GM08714 (cell line): ENCODE results near the gene SLBP.

Experiments used
- H3K4me3 ChIP-seq: fragments of 200-500 bp; sonication (Bioruptor generic); 2 replicates; pipeline ENCODE4 v1.5.1; 2014; ENCODE audit warnings: mild to moderate bottlenecking, low read length, inconsistent platforms
- ZNF274 ChIP-seq: IDR thresholded peaks from 2 replicates; pipeline ENCODE4 v1.6.1; 2012; ENCODE audit warnings: mild to moderate bottlenecking, low read depth, low read length

Gene SLBP

DNA sequence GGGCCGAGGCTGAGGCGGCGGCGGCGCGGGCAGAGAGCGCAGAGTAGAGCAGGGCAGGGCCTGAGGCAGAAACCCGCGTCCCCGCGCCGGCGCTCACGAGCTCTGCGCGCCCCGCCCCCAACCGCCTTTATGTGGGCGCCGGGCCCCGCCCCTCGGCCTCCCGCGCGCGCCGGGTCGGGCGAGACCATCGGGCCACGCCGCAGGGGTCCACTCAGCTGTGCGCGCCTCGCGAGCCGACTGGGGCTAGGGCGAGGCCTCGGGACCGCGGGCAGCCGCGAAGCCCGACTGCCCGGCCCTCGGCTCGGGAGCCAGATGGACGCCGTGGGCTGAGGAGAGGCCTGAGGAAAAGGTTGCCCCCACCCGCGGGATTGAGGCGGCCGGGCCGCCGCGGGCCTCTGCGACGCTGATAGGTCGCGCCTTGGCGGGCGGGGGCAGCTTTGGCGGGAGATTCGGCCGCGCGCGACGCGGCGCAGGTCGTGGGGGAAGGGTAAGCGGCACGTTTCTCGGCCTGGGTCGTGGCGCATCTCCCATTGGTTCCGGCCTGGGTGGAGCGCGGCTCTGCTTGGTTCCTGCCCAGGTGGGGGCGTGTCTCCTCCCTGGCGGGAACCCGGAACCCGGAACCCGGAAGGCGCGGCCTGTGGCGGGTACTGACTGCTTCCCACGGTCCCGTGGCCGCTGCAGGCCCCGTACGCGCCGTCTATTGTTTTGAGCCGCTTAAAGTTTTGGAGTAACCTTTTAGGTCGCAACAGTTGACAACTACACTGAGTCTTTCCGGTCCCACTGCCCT lies at the start of gene SLBP:
SLBP (minus strand) TSS at position 104 of the 787 bp plus-strand sequence. CDS start 131 bp downstream, outside the sequence.
- no peak for TF ChIP-seq ZNF274
- peak within 1 kb of the TSS; percentile 78 for H3K4me3 ChIP-seq

- no peak overlapping the region for H3K4me3 ChIP-seq
- TF ChIP-seq ZNF274: no peak
Measured at GRCh38 chr4:1761130-1761689, 49.1 kb upstream of the SLBP start.

- no peak overlapping the region for H3K4me3 ChIP-seq
- TF ChIP-seq ZNF274: no peak
Measured at GRCh38 chr4:1760521-1761071, 48.5 kb upstream of the SLBP start.

DNA sequence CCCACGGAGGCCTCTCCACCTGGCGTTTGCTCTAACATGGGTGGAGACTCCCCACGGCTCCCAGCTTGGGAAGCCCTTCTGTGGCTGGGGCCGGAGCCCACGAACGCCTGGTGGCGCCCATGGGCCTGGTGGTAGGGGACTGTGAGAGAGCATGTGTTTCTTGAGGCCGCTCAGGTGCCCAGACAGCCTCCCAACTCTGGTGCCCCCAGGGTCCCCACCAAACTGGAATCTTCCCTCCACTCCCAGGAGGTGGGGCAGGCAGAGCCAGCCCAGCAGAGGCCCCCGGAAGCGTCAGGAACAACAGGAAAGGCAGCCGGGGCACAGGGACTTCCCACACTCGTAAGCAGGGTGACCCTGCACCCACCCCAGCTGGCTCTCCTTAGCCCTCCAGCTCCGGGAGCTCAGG lies 47.7 kb upstream of the SLBP start:
- H3K4me3 ChIP-seq: no peak overlapping the region
- no peak for TF ChIP-seq ZNF274

DNA sequence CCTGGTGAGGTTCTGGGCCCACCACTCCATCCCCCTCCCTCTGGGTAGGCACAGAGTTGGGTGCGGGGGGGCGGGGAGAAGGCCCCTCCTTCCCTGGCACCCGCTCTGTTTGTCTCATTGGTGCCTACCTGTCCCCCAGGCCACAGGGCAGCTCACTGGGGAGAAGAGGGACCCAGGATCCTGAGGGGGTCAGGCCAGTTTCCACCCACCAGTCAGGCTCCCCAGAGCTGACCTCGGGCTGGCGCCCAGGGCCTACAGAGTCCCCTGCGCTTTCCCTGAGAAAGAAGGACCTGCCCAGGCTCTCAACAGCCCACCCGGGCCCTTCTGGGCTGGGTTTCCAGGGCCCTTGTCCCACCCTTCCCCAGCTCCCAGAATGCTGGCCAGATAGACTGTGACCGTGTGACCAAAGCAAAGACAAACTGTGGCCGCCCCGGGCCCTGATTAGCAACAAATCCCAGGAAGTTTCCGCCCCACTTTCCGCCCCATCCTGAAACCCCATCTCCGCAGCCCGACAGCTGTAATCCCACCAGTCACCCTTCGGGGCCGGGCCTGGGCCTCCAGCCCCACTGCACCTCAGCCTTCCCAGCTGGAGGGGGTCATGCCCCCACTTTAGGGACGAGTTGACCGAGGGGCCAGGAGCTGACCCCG lies 47.2 kb upstream of the SLBP start:
- no peak overlapping the region for H3K4me3 ChIP-seq
- TF ChIP-seq ZNF274: no peak

GRCh38 chr4:1758306-1759121 lies 46.4 kb upstream of the SLBP start:
- no peak for TF ChIP-seq ZNF274
- no peak overlapping the region for H3K4me3 ChIP-seq

DNA sequence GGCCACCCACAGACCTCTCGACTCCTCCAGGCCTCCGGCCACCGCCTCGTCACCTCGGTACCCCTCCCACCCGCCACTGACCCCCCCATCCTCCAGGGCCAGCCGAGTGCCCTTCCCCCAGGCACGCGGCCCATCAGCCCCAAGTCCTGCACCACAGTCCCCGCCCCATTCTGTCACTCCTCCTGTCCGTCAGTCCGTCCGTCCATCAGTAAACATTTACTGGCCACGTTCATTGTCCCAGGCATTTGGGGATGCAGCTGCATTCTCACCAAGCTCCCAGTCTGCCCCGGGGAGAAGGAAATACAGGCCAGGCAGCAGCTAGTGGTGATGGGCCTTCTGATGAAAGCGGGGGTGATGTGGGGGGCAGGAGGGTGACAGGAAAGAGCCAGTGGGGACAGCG lies 45.7 kb upstream of the SLBP start:
- H3K4me3 ChIP-seq: no peak overlapping the region
- TF ChIP-seq ZNF274: no peak

GRCh38 chr4:1756893-1757779 lies 45.0 kb upstream of the SLBP start:
- H3K4me3 ChIP-seq: no peak overlapping the region
- TF ChIP-seq ZNF274: no peak

- no peak for TF ChIP-seq ZNF274
- H3K4me3 ChIP-seq: no peak overlapping the region
Measured at GRCh38 chr4:1756079-1756478, 44.0 kb upstream of the SLBP start.

GRCh38 chr4:1755297-1755696 lies 43.2 kb upstream of the SLBP start:
- no peak overlapping the region for H3K4me3 ChIP-seq
- TF ChIP-seq ZNF274: no peak

- H3K4me3 ChIP-seq: no peak overlapping the region
- TF ChIP-seq ZNF274: no peak
Measured at GRCh38 chr4:1754336-1754735, 42.2 kb upstream of the SLBP start.

GRCh38 chr4:1753697-1754311 lies 41.7 kb upstream of the SLBP start:
- no peak overlapping the region for H3K4me3 ChIP-seq

DNA sequence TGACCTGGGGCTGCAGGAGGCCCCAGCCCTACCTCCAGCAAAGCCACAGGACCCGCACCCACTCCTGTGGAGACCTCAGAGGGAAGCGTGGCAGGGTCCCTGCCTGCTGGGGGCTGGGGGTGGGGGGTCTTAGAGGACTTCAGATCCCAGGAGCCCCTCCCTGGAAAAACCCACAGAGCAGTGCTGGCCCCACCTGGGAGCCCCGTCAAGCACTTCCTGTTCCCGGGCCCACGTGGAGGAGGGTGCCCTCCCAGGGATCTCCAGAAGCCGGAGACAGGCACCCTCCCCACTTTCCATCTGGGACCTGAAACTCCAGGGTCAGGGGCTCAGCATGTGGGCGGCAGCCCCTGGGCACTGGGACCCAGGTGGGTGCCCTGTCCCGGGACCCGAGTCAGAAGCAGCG lies 41.2 kb upstream of the SLBP start:
- no peak overlapping the region for H3K4me3 ChIP-seq

More at GRCh38 chr4:1753697-1754311, 41.7 kb upstream of the SLBP start:
- no peak for TF ChIP-seq ZNF274

More for the DNA sequence above, 41.2 kb upstream of the SLBP start:
- no peak for TF ChIP-seq ZNF274
